ENCODE data around the gene TNFRSF21.

GRCh38 chr6:47187113-47187512, 122.6 kb downstream of the TNFRSF21 start:
- no peak for TF ChIP-seq CTCF (IDR thresholded peaks at IDR 0.05)
- no peak for TF ChIP-seq POLR2A (IDR thresholded peaks at IDR 0.05)
- no peak for TF ChIP-seq POLR2AphosphoS5 (IDR thresholded peaks at IDR 0.05)
